HEK293T (cell line): Measurements from ENCODE around the gene SLC22A12.
A peak's percentile ranks its signal among the peaks of the same experiment; 100 is the strongest.

ENCODE experiments used
- CTCF ChIA-PET: fragments of 350-600 bp; formaldehyde crosslinking; extraction: SDS; loops from one replicate; lab custom pipeline; 2021; ENCODE audit warnings: antibody characterized with exemption, inconsistent platforms; lab: Yijun Ruan, JAX
- POLR2A ChIA-PET: fragments of 350-600 bp; formaldehyde crosslinking; extraction: SDS; loops from one replicate; lab custom pipeline; 2020; ENCODE audit warnings: antibody characterized with exemption, inconsistent platforms; lab: Yijun Ruan, JAX
- DNase-seq: peaks from one replicate; pipeline ENCODE4 v3.0.0; 2012; ENCODE audit warnings: mixed read lengths; ENCODE audit errors: extremely low spot score
- ARNT ChIP-seq: fragments of 450-650 bp; IDR thresholded peaks from 2 replicates; pipeline ENCODE4 v1.6.1; 2017; ENCODE audit warnings: mild to moderate bottlenecking
- BHLHE40 ChIP-seq: fragments of 450-650 bp; IDR thresholded peaks from 2 replicates; pipeline ENCODE4 v1.6.1; 2016; ENCODE audit warnings: mild to moderate bottlenecking, moderate library complexity, borderline replicate concordance
- CTBP1 ChIP-seq: fragments of 450-650 bp; IDR thresholded peaks from 2 replicates; pipeline ENCODE4 v1.6.1; 2016; ENCODE audit warnings: borderline replicate concordance
- ELF4 ChIP-seq: fragments of 450-650 bp; IDR thresholded peaks from 2 replicates; pipeline ENCODE4 v1.6.1; 2017; ENCODE audit warnings: antibody characterized with exemption
- FOXA1 ChIP-seq: fragments of 450-650 bp; IDR thresholded peaks from 2 replicates; pipeline ENCODE4 v1.6.1; 2016; ENCODE audit warnings: mild to moderate bottlenecking
- FOXK2 ChIP-seq: fragments of 450-650 bp; IDR thresholded peaks from 2 replicates; pipeline ENCODE4 v1.6.1; 2016; ENCODE audit warnings: mild to moderate bottlenecking
- FOXM1 ChIP-seq: fragments of 450-650 bp; IDR thresholded peaks from 2 replicates; pipeline ENCODE4 v1.6.1; 2017; ENCODE audit warnings: mild to moderate bottlenecking, borderline replicate concordance
- HDGF ChIP-seq: fragments of 450-650 bp; IDR thresholded peaks from 2 replicates; pipeline ENCODE4 v1.6.1; 2017; ENCODE audit warnings: antibody characterized with exemption, borderline replicate concordance
- L3MBTL2 ChIP-seq: fragments of 450-650 bp; conservative IDR thresholded peaks from 2 replicates; pipeline ENCODE4 v1.6.1; 2016; ENCODE audit warnings: mild to moderate bottlenecking
- LEF1 ChIP-seq: fragments of 450-650 bp; IDR thresholded peaks from 2 replicates; pipeline ENCODE4 v1.6.1; 2017; ENCODE audit warnings: mild to moderate bottlenecking, borderline replicate concordance
- NFRKB ChIP-seq: fragments of 450-650 bp; IDR thresholded peaks from 2 replicates; pipeline ENCODE4 v1.6.1; 2016; ENCODE audit warnings: mild to moderate bottlenecking, moderate library complexity
- SP1 ChIP-seq: fragments of 450-650 bp; IDR thresholded peaks from 2 replicates; pipeline ENCODE4 v1.6.1; 2017
- SUZ12 ChIP-seq: fragments of 450-650 bp; IDR thresholded peaks from 2 replicates; pipeline ENCODE4 v1.6.1; 2016; ENCODE audit warnings: mild to moderate bottlenecking
- TARDBP ChIP-seq: fragments of 450-650 bp; IDR thresholded peaks from 2 replicates; pipeline ENCODE4 v1.6.1; 2016
- ZNF384 ChIP-seq: fragments of 450-650 bp; IDR thresholded peaks from 2 replicates; pipeline ENCODE4 v1.6.1; 2016
- TF ChIP-seq, protein P1 (sequence below): fragments of 450-650 bp; IDR thresholded peaks from 2 replicates; pipeline ENCODE4 v1.6.1; 2016

Gene SLC22A12

DNA sequence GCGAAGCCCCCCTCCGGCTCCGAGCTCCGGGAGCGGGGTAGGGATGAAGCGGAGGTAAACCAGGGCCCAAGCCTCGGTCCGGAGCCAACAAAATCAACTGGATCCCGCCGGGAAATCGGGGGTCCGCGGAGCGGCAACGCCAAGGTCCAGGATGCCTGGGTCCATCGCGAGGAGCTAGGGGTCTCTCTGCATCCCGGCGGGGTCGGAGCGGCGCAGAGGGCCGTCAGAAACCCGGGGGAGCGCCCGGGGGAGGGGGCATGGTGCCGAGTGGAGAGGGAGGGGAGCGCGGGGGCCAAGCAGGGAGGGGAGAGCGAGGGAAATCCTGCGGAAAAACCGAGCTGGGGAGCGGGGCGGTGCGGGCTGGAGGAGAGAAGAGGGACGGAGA is 51.8 kb downstream of the SLC22A12 start:
- DNase-seq = no peak
- ChIA-PET CTCF (interaction anchor here (1.0 kb wide), 1 partner anchor 10 kb away, joined by 3 read pairs; no protein-coding TSS in a partner anchor), POLR2A (no interaction called here)
- TF ChIP-seq SUZ12 = no peak
- TF ChIP-seq NFRKB = no peak

DNA sequence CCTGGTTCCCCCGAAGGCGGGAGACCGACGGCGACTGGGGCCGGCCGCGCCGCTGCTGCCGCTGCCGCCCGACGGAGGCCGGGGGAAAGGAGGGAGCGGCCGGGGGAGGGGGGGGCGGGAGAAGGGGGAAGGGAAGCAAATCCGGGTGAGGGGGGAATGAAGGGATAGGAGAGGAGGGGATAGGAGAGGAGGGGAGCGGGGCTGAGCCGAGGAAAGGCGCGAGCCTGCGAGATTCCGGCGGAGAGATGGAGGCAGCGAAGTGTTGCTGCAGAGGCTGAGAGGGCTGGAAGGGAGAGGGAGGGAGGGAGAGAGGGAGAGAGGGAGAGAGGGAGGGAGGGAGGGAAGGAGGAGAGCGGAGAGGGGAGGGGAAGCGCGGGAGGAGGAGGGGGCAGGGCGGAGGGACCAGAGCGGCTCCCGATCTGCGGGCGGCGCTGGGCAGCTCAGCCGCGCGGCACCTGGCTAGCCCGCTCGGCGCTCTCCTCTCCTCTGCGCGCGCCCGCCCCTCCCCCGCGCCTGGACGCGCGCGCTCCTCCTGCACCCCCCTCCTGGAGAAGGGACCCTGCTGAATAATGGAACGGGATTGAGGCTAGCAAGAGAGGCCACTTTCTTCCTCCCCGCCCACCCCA is 52.3 kb downstream of the SLC22A12 start:
- ChIA-PET CTCF (no interaction called here), POLR2A (no interaction called here)
- no peak for TF ChIP-seq BHLHE40
- no peak for TF ChIP-seq TARDBP
- TF ChIP-seq FOXM1 = no peak
- TF ChIP-seq CTBP1 = no peak
- no peak for TF ChIP-seq FOXK2
- TF ChIP-seq ELF4 = no peak
- DNase-seq = peak; percentile 59

DNA sequence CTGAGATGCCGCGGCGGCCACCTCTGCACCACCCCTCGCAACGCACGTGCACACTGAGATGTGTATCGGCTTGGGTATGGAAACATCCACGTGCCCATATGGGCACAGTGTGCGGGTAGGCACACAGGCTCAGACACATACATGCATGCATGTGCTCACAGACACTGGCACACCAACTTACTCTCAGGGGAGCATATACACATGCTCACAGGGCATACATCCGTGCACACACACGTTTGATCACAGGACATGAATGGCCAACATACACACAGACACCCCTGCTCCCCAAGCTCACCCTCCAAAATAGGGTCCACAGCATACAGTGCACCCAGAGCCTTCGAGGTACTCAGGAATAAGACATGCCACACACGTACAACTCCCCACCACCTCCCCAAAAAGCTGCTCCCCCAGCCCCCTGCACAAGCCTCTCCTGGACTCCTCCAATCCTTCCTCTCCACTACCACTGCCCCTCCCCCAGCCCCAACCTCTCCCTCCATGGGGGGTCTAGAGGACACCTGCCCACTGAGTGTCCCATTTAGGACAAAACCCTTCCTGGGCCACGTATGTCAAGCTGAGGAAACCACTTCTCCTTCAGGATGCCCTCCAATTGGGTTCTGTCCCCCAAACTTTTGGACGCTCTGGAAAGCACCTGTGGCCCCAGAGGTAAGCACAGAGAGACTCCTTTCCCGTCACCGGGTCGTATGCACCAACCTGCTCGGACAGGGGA is 53.1 kb downstream of the SLC22A12 start:
- ChIA-PET POLR2A (no interaction called here), CTCF (interaction anchor here (0.7 to 1.1 kb wide), 2 partner anchors 9 to 91 kb away, joined by 3 to 4 read pairs; no protein-coding TSS in a partner anchor)
- TF ChIP-seq FOXA1 = no peak
- no peak for TF ChIP-seq LEF1
- no peak for TF ChIP-seq ARNT
- TF ChIP-seq, protein P1, sequence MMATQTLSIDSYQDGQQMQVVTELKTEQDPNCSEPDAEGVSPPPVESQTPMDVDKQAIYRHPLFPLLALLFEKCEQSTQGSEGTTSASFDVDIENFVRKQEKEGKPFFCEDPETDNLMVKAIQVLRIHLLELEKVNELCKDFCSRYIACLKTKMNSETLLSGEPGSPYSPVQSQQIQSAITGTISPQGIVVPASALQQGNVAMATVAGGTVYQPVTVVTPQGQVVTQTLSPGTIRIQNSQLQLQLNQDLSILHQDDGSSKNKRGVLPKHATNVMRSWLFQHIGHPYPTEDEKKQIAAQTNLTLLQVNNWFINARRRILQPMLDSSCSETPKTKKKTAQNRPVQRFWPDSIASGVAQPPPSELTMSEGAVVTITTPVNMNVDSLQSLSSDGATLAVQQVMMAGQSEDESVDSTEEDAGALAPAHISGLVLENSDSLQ = no peak
- no peak for TF ChIP-seq SP1
- TF ChIP-seq BHLHE40 = no peak
- no peak for TF ChIP-seq FOXK2
- no peak for TF ChIP-seq CTBP1
- no peak for TF ChIP-seq ELF4
- no peak for TF ChIP-seq SUZ12
- no peak for TF ChIP-seq FOXM1
- no peak for TF ChIP-seq NFRKB
- DNase-seq = no peak

DNA sequence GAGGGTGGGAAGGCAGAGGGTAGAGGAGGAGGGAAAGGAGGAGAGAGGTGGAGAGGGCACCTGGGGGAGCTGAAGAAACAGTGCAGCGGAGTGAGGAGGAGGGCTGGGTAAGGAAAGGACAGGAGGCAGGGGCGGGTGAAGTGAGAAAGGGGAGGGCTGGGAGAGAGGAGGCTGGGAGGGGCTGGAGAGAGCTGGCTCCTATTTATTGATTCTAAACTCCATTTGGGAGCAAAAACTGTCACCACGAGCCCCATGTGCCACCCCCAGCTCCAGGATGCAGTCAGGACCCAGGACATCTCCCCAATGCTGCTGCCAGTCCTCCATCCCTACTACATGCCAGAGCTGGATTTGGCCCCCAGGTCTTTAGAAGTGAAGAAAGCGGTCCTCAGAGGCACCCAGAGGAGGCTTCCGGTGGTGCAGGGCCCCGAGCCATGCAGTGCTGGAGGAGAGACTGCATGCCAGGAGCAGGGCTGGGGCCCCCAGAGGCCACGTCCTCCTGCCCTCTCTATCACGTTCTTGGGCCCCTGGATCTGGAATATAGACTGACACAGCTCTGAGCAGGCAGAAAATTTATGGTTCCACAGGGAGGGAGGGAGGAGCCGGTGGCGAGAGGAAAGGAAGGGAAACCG is 53.7 kb downstream of the SLC22A12 start:
- ChIA-PET CTCF (interaction anchor here (0.7 to 1.1 kb wide), 2 partner anchors 8 to 91 kb away, joined by 3 to 4 read pairs; no protein-coding TSS in a partner anchor), POLR2A (no interaction called here)
- peak; percentile 57 for DNase-seq
- no peak for TF ChIP-seq BHLHE40
- TF ChIP-seq, protein P1 = 0 out of 2 replicates have a peak, but pooled peaks have one; percentile 3

DNA sequence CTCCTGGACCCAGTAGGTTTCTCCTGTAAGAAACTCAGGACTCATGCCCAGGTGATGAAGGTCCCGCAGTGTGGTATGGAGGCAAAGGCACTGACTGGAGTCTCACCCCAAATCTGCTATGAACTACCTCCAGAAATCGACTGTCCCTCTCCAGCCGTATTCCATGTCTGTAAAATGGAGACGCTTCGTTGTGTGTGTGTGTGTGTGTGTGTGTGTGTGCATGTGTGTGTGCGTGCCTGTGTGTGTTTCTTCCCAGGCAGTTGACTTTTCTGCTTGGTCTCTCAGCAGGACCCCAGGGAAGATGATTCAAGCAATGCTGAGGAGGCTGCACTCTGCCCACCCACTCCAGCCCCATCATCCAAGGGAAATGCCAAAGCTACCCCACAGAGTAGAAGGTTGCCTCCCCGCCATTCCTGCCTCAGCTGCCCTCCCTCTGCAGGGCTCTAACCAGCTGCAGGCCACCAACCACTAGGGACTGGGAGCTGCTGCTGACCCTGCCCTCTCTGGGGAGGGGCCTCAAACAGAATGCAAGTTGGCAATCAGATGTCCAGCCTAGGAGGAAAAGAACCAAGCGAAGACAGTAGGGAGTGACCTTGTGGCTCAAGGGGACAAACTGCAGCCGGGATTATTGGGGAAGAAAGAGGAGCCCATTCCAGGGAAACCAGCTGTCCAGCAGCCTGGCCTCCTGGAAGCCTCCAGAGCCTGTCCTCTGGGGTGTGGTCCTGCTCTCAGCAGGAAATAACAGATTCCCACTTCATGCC is 56.2 kb downstream of the SLC22A12 start:
- no peak for DNase-seq
- POLR2A ChIA-PET = no interaction called here
- CTCF ChIA-PET = interaction anchor here (1.2 kb wide), 1 partner anchor 292 kb away, joined by 4 read pairs; no protein-coding TSS in a partner anchor
- no peak for TF ChIP-seq NFRKB
- no peak for TF ChIP-seq ZNF384
- TF ChIP-seq CTBP1 = no peak
- no peak for TF ChIP-seq BHLHE40
- no peak for TF ChIP-seq HDGF
- no peak for TF ChIP-seq ARNT
- no peak for TF ChIP-seq LEF1
- TF ChIP-seq L3MBTL2 = no peak
- TF ChIP-seq TARDBP = no peak

DNA sequence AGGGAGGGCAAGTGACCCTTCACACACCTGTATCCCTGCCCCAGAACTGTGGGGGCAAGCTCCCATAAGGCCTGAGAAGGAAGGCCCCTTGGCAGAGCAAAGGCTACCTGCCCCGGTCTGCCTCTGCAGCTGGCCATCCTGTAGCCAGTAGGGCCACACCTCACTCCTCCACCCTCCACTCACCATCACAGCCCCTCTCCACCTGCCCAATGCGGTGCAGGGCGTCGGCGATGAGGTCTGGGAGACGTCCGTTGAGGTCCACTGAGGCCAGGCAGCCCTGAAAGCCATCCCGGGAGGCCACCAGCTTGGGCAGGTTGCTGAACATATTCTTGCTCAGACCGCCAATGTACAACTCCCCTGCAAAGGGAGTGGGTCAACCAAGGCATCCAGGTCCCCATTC is 57.5 kb downstream of the SLC22A12 start:
- DNase-seq = no peak
- TF ChIP-seq SUZ12 = no peak
- no peak for TF ChIP-seq FOXM1
- no peak for TF ChIP-seq BHLHE40
- TF ChIP-seq HDGF = no peak
- no peak for TF ChIP-seq L3MBTL2
- TF ChIP-seq, protein P1 = no peak
- no peak for TF ChIP-seq FOXA1
- TF ChIP-seq ARNT = no peak
- TF ChIP-seq ZNF384 = no peak
- TF ChIP-seq LEF1 = no peak
- TF ChIP-seq ELF4 = no peak
- TF ChIP-seq CTBP1 = no peak
- POLR2A ChIA-PET = no interaction called here
- CTCF ChIA-PET = interaction anchor here (0.7 to 3.5 kb wide), 10 partner anchors 10 to 294 kb away, joined by 3 to 14 read pairs (median 4); no protein-coding TSS in a partner anchor
